Right lobe of liver (tissue), 6 donors: Measurements from ENCODE around the gene MPST. TPM values are rescaled to one million over a fixed set of nuclear protein-coding genes. Genes with fewer than 3 reads are reported as not detected.
A peak's percentile ranks its signal among the peaks of the same experiment; 100 is the strongest.

Experiments used
- ATAC-seq, 4 donors: fragments of 200-7000 bp; cut with Tn5 transposase; one replicate each; pipeline ENCODE4 v1.9.1; 2020; ENCODE audit warnings: mild to moderate bottlenecking in 4 of 4, moderate library complexity in 4 of 4
- DNase-seq, 3 donors: peaks; one replicate each; pipeline ENCODE4 v3.0.0-alpha.2; 2020
- H3K27ac ChIP-seq, 3 donors: fragments of 200-600 bp; one replicate each; pipeline ENCODE4 v1.8.0; 2022
- H3K27me3 ChIP-seq, 2 donors: fragments of 200-600 bp; one replicate each; pipeline ENCODE4 v1.8.0; 2022
- H3K36me3 ChIP-seq, 4 donors: fragments of 200-600 bp; sonication (generic) in 1 of 4; one replicate each; pipeline versions ENCODE4 v1.5.1 to v1.8.0; 2017 to 2022; ENCODE audit warnings: control low read depth in 1 of 4
- H3K4me1 ChIP-seq, 4 donors: fragments of 200-600 bp; sonication (generic) in 1 of 4; one replicate each; pipeline versions ENCODE4 v1.5.1 to v1.8.0; 2017 to 2022; ENCODE audit warnings: control low read depth in 1 of 4
- H3K4me3 ChIP-seq, 3 donors: fragments of 200-600 bp; one replicate each; pipeline ENCODE4 v1.8.0; 2022
- H3K9me3 ChIP-seq, 4 donors: fragments of 200-600 bp; sonication (generic) in 1 of 4; one replicate each; pipeline versions ENCODE4 v1.5.1 to v1.8.0; 2017 to 2022; ENCODE audit warnings: control low read depth in 1 of 4
- CTCF ChIP-seq, 4 donors: fragments of 200-600 bp in 3 of 4; fragments of 450-650 bp in 1 of 4; IDR thresholded peaks; one replicate each; pipeline versions ENCODE4 v1.5.1 to v1.8.0; 2016 to 2022; ENCODE audit warnings: antibody characterized with exemption in 4 of 4, mild to moderate bottlenecking in 2 of 4
- POLR2A ChIP-seq: fragments of 450-650 bp; IDR thresholded peaks from one replicate; pipeline ENCODE4 v1.6.1; 2017; ENCODE audit warnings: antibody characterized with exemption, mild to moderate bottlenecking
- WGBS: methylation state at CpG from one replicate; pipeline ENCODE4 v1.1.6; 2018; ENCODE audit warnings: low coverage, low lambda C conversion rate; ENCODE audit not compliant: insufficient coverage; ENCODE audit errors: missing lambda C conversion rate; 5-methylcytosine and 5-hydroxymethylcytosine counted together
- intact Hi-C, 2 donors: fragments of 100-400 bp; cut with DNase I; formaldehyde crosslinking; loops; one replicate each; pipeline versions ENCODE4 v1.11.2 to v1.14.1; 2022
- total RNA-seq, 6 experiments: library from RNA; depleted of rRNA in 2 of 6; stranded (reverse); fragments of >200 nt in 2 of 6; fragmentation: NEBNext Ultra II Directional in 3 of 6; extraction: Animal tissue kit (Norgen Biotek cat#: 25700) in 3 of 6; gene quantifications; one replicate each; pipeline versions ENCODE4 v1.1.0 to v1.2.4, GENCODE V29; 2016 to 2023
- donor health status: DM: no; HTN: yes; CAD: no.
- donor health status: DM: no; HTN: no; CAD: no.
- donor health status: DM: no; HTN: no; CAD: no.
- donor health status: DM: no; HTN: yes; CAD: no.
- donor health status: DM: no; HTN: yes; CAD: no.

The MPST gene
- total RNA-seq, 6 experiments from 2014 or later = 153 to 301 (median 214) TPM

GRCh38 chr22:37000676-37001534, 18.6 kb upstream of the MPST start:
- TF ChIP-seq POLR2A (no peak), CTCF (IDR thresholded peaks at IDR 0.05) (no peak)
- Histone ChIP-seq H3K9me3 (no peaks in the 10 kb centered on the region), H3K36me3 (no peaks in the 10 kb centered on the region), H3K27ac (no peak overlapping the region), H3K4me3 (no peak overlapping the region), H3K4me1 (no peaks in the 10 kb centered on the region), H3K27me3 (no peaks in the 10 kb centered on the region)
- 78% methylated on average over 9 of the region's 11 CpGs for WGBS
- no peak for ATAC-seq
- no peak for DNase-seq
- intact Hi-C loops = no loop called here

DNA sequence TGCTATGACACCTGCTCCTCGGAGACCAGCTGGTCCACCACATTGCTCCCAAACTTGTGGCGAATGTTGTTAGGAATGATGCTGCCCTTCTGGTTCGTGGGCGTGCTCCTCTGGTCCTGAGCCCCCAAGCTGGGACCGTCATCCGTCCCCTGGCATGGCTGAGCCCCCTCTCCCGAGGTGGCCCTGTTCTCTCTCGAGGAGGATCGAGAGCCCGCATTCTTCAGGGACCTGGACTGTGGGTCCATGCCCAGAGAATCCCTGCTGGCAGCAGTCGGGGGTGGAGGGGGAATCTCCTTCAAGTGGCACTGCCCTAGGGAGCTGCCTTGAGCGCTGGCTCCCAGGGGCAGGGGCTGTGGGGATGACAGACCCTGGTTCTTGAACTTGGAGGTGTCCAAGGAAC, 17.7 kb upstream of the MPST start:
- intact Hi-C loops = no loop called here
- Histone ChIP-seq H3K4me3 (no peak overlapping the region), H3K9me3 (no peaks in the 10 kb centered on the region), H3K36me3 (no peaks in the 10 kb centered on the region), H3K27me3 (no peaks in the 10 kb centered on the region), H3K27ac (no peak overlapping the region), H3K4me1 (no peaks in the 10 kb centered on the region)
- DNase-seq (peak in 1 of 3 donors; percentile 37), ATAC-seq (no peak)
- WGBS = 94% methylated on average over 3 of the region's 12 CpGs
- TF ChIP-seq POLR2A (no peak), CTCF (IDR thresholded peaks at IDR 0.05) (no peak)

GRCh38 chr22:37002633-37003032, 16.9 kb upstream of the MPST start:
- Histone ChIP-seq H3K9me3 (no peaks in the 10 kb centered on the region), H3K36me3 (no peaks in the 10 kb centered on the region), H3K4me3 (no peak overlapping the region), H3K4me1 (no peaks in the 10 kb centered on the region), H3K27me3 (no peaks in the 10 kb centered on the region), H3K27ac (no peak overlapping the region)
- DNase-seq = peak in 1 of 3 donors; percentile 37
- no peak for ATAC-seq
- TF ChIP-seq CTCF (IDR thresholded peaks at IDR 0.05) (no peak), POLR2A (no peak)
- WGBS = 90% methylated on average over 4 of the region's 7 CpGs
- intact Hi-C loops = no loop called here

GRCh38 chr22:37007651-37008050, 11.9 kb upstream of the MPST start:
- DNase-seq (no peak), ATAC-seq (no peak)
- no peaks in the 10 kb centered on the region for H3K9me3 ChIP-seq
- TF ChIP-seq CTCF (IDR thresholded peaks at IDR 0.05) (no peak), POLR2A (no peak)
- H3K36me3 ChIP-seq = no peaks in the 10 kb centered on the region
- no peaks in the 10 kb centered on the region for H3K27me3 ChIP-seq
- intact Hi-C loops = no loop called here
- H3K27ac ChIP-seq = no peak overlapping the region
- 31% methylated on average over 2 of the region's 2 CpGs for WGBS
- peaks cover 0 to 27% (median 8%) of the 10 kb centered on the region in 4 donors for H3K4me1 ChIP-seq
- no peak overlapping the region for H3K4me3 ChIP-seq
